SW 1271 (cell line): Measurements from ENCODE around the gene OR8B8.
"Not testable (repeated sequence)": the region's sequence is repeated elsewhere in the genome, so short reads cannot be mapped to it uniquely, and the experiment has no call there.

Experiments used
- DNase-seq, 2 experiments: peaks; one replicate each; lab custom pipeline; 2025; lab: John Stamatoyannopoulos, UW

OR8B8 gene, protein sequence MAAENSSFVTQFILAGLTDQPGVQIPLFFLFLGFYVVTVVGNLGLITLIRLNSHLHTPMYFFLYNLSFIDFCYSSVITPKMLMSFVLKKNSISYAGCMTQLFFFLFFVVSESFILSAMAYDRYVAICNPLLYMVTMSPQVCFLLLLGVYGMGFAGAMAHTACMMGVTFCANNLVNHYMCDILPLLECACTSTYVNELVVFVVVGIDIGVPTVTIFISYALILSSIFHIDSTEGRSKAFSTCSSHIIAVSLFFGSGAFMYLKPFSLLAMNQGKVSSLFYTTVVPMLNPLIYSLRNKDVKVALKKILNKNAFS

GRCh38 chr11:124445646-124446150 lies at the start of gene OR8B8:
Gene OR8B8, minus strand, starts transcription at chr11:124445696. Its CDS starts 4,611 bp downstream, at chr11:124441085.
- DNase-seq = no peak

DNA sequence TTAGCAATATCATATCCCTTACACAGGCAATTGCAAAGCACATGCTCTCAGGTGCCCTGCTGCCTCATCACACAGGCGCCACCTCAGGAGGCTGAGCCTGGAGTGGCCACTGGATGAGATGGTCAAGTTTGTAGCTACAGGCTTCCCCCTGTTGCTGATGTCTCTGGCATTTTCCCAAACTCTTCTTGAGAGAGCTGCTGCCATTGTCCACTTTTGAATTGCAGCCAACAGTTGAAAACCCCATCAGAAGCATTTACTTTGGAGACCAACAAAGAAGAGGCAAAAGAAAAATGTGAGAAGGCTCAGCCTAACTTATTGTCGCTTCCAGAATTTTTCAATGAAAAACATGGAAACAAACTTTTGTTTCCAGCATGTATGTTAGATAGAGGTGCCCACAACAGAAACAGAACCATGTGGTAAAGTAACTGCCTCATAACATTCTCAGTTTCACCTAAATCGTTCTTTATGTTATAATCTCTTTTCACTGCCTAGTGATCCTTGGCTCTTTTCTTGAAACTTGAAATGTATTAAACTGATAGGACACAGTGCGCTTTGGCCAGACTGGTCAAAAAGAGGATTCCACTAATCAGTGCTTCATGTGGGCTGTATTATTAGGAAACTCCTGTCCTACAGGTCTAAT lies 47.6 kb upstream of the OR8B8 start:
- DNase-seq = no peak

- no peak for DNase-seq
Observed at GRCh38 chr11:124483422-124483821, 37.9 kb upstream of the OR8B8 start.

DNA sequence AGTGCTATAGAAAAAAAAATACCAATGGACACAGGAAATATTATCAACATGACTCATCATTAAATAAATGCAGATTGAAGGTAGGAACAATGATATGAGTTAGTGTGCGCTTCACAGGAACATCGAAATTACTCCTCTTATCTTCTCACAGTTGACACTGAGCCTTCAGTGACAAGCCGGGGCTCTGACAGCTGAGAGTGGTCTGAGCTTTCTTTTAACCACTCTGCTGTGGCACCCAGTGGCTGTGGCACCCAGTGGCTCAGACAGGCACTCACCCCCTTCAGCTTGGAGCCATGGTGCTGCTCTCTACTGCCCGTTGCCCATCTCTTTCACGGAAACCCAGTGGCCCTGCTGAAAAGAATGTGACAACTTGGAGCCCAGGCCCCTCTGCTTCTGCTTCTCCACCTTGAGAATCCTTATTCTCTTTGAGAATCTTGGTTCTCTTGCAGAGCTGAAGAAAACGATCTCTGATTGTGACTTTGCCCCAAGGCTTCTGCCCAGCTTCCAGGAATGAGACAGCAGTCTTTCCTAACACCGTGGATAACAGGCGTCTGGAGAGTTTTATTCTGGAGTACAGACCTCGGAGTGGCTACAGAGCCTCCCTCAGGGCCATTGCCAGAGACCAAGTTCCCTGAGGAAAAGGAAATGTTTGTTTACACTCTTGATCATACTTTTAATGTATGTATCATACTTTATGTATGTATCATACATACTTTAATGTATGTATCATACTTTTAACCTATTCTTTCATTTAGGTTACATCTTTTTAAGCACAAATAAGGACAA lies 37.1 kb upstream of the OR8B8 start:
- DNase-seq = no peak

- no peak for DNase-seq
Observed at GRCh38 chr11:124481365-124482323, 36.1 kb upstream of the OR8B8 start.

- no peak for DNase-seq
Observed at GRCh38 chr11:124479561-124479960, 34.1 kb upstream of the OR8B8 start.

- DNase-seq = no peak
Observed at GRCh38 chr11:124475265-124475664, 29.8 kb upstream of the OR8B8 start.

GRCh38 chr11:124474779-124475178 lies 29.3 kb upstream of the OR8B8 start:
- DNase-seq = no peak

DNA sequence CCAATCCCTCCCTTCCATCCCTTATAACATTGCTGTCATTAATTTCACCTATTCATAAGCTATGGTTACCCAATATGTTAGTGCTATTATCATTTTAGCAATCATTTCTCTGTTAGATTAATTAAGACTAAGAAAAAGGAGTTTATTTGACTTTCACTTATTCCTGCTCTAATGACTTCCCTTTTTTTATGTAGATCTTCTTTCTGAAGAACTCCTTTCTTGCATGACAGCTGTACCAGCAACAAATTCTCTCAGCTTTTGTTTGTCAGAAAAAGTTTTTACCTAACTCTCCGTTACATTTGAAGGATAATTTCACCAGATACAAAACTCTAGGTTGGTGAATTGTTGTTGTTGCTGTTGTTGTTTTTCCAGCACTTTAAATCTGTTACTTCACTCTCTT lies 28.6 kb upstream of the OR8B8 start:
- no peak for DNase-seq

GRCh38 chr11:124473476-124473875 lies 28.0 kb upstream of the OR8B8 start:
- DNase-seq = no peak

DNA sequence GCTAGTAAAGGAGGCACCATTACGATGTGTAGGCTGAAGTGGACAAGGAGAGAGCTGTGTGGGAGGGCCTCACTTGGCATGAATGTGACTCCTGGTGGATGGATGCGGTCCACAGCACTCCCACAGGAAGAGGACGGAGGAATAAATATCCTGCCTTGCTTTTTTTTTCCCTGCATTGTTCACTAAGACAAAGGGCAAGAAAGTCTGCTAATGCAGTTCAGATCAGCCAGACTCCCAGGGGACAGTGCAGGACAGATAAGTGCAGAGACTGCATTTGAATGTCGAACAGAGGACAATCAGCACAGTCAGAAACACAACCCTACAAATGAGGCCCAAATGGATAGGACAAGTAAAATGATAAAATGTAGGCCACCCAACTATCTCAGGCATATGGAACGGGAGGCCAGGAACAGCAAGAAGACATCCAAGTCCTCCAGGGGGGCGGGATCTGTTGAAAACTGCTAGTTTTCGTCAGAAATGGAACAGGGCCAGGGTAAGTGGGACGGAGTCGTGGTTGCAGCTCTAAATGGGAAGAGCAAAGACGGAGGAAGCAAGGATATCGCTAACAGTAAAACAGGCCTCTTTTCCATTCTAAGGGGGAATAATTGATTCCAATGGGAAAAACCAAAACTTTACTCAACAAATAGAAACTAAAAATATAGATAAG lies 25.2 kb upstream of the OR8B8 start:
- no peak for DNase-seq

DNA sequence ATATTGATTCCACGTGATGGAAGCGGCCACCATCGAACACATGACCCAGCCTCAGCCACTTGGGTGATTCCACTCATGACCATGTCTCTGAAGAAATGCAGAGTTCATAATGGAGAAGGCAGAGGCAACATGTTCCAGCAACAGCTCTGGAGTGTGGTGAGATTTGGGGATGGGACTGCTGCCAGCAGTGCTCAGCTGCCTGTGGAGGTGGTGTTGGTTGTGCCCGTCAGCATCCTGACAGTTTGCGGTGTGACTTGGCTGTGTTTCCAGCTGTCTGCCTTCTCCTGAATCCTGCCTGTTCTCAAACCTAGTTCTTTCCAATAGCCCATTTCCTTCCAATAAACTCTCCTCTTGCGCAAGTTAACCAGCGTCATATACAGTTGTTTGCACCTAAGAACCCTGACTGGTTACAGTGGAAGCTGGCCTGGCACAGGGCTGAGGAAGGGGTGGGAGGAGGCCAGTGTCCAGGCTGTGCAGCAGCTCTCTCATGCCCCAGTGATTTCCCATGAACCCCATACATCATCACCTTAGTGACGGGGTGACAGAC lies 22.0 kb upstream of the OR8B8 start:
- no peak for DNase-seq

GRCh38 chr11:124465368-124465767 lies 19.9 kb upstream of the OR8B8 start:
- no peak for DNase-seq

- DNase-seq = no peak
Observed at GRCh38 chr11:124463990-124464389, 18.5 kb upstream of the OR8B8 start.

- no peak for DNase-seq
Observed at GRCh38 chr11:124463324-124463723, 17.8 kb upstream of the OR8B8 start.

GRCh38 chr11:124460459-124460858 lies 15.0 kb upstream of the OR8B8 start:
- DNase-seq = no peak

- DNase-seq = not testable (repeated sequence)
Observed at GRCh38 chr11:124459379-124459778, 13.9 kb upstream of the OR8B8 start.

DNA sequence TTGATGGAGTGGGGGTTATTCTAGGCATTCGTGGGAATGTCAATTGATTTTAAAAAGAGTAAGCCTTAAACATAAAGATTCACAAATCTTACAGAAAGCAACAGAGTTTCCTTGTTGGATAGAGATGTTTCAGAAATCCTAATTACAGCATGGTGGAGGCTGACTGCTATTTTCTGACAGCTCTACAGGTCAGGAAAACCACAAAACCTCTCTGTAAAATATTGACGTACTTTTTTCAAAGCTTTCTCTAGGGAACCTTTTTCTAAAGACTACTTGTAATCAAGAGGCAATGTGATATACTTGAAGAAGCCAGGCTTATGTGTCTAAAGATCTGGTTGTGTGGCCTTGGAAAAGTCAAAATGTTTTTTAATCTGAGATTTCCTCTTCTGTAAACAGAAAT lies 9.1 kb upstream of the OR8B8 start:
- no peak for DNase-seq

GRCh38 chr11:124446916-124447315 lies 1.4 kb upstream of the OR8B8 start:
- DNase-seq = no peak

DNA sequence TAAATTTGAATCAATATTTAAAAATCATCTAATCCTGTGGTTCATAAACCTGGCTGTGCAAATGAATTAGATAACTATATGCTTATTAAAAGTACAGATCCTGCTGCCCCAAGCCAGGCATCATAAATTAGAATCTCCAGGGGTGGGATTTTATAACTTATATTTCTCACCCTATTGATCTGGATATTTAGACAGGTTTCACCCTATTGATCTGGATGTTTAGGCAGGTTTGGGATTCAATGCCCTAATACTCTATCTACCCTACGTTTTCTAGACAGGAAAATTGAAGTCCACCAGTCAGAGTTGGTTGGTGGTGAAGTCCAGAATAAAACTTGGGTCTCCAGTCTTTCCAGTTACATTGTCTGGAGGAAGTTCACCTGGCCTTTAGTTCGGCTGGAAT lies 2.6 kb downstream of the OR8B8 start:
- DNase-seq = no peak

- DNase-seq = no peak
Observed at GRCh38 chr11:124442442-124442841, 3.1 kb downstream of the OR8B8 start.
